Chondrocyte (in vitro differentiated cells): Measurements from ENCODE around the gene FAM110A. TPM values are rescaled to one million over a fixed set of nuclear protein-coding genes. Genes with fewer than 3 reads are reported as not detected.
"Not testable (repeated sequence)": the region's sequence is repeated elsewhere in the genome, so short reads cannot be mapped to it uniquely, and the experiment has no call there.

Experiments used
- DNase-seq: peaks from one replicate; pipeline ENCODE4 v3.0.0; 2021; ENCODE audit warnings: mixed read lengths, low spot score
- H3K27ac Mint-ChIP-seq: one replicate; pipeline ENCODE4 v1.8.0; 2021; ENCODE audit warnings: mild to moderate bottlenecking, moderate library complexity, mixed read lengths; ENCODE audit not compliant: unreplicated experiment
- H3K27me3 Mint-ChIP-seq: 2 replicates; pipeline ENCODE4 v1.8.0; 2021; ENCODE audit warnings: low read depth, mixed read lengths
- H3K36me3 Mint-ChIP-seq: 2 replicates; pipeline ENCODE4 v1.8.0; 2021; ENCODE audit warnings: low read depth, mixed read lengths
- H3K4me1 Mint-ChIP-seq: 2 replicates; pipeline ENCODE4 v1.8.0; 2021; ENCODE audit warnings: low read depth, mild to moderate bottlenecking, mixed read lengths
- H3K4me3 Mint-ChIP-seq: one replicate; pipeline ENCODE4 v1.8.0; 2021; ENCODE audit warnings: mild to moderate bottlenecking, moderate library complexity, mixed read lengths; ENCODE audit not compliant: unreplicated experiment
- H3K9me3 Mint-ChIP-seq: 2 replicates; pipeline ENCODE4 v1.8.0; 2021; ENCODE audit warnings: low read depth, mixed read lengths
- total RNA-seq: library from RNA; stranded (reverse); gene quantifications from 3 replicates; pipeline ENCODE4 v1.2.1, GENCODE V29; 2021
- TF ChIP-seq, protein P1 (sequence below): fragments of 200-600 bp; sonication (generic); IDR thresholded peaks from 2 replicates; pipeline ENCODE4 v1.5.0; 2021; ENCODE audit warnings: antibody characterized with exemption, mild to moderate bottlenecking, moderate library complexity

The FAM110A gene
- total RNA-seq, 1 donor from 2014 or later: 2.6 TPM

DNA sequence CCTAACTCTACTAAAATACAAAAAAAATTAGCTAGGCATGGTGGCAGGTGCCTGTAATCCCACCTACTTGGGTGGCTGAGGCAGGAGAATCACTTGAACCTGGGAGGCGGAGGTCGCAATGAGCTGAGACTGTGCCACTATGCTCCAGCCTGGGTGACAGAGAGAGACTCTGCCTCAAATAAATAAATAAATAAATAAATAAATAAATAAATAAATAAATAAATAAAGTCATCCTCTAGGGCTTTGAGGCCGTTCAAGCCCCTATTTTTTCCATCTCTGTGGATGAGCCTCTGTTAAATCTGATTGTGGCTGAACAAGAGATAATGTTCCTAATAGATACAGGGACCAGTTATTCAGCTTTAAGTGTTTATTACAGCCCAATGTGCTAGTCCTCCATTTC, 31.8 kb upstream of the FAM110A start:
- no peak for DNase-seq
- no peak overlapping the region for H3K27ac Mint-ChIP-seq
- no peaks in the 10 kb centered on the region for H3K36me3 Mint-ChIP-seq
- no peak overlapping the region for H3K4me3 Mint-ChIP-seq
- H3K9me3 Mint-ChIP-seq: peaks cover 14% of the 10 kb centered on the region
- H3K4me1 Mint-ChIP-seq: no peaks in the 10 kb centered on the region
- TF ChIP-seq, protein P1, sequence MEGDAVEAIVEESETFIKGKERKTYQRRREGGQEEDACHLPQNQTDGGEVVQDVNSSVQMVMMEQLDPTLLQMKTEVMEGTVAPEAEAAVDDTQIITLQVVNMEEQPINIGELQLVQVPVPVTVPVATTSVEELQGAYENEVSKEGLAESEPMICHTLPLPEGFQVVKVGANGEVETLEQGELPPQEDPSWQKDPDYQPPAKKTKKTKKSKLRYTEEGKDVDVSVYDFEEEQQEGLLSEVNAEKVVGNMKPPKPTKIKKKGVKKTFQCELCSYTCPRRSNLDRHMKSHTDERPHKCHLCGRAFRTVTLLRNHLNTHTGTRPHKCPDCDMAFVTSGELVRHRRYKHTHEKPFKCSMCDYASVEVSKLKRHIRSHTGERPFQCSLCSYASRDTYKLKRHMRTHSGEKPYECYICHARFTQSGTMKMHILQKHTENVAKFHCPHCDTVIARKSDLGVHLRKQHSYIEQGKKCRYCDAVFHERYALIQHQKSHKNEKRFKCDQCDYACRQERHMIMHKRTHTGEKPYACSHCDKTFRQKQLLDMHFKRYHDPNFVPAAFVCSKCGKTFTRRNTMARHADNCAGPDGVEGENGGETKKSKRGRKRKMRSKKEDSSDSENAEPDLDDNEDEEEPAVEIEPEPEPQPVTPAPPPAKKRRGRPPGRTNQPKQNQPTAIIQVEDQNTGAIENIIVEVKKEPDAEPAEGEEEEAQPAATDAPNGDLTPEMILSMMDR: no peak
- H3K27me3 Mint-ChIP-seq: peaks cover 9% of the 10 kb centered on the region

DNA sequence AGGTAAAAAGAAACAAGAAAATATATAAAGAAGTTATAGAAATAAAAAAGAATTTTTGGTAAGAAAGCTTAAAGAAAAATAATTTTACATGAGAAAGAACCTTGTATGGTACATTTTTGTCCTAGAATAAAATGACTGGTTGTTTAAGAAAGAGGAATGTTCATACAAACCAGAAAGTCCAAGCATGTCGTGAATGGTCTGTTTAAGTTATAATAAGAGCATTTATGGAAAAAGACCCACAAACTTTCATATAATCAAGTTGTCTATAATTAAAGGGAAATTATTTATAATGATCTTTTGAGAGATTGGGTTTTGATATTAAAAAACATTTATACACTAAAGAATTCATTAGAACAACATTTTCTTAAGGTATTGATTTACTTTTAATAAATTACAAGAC, 27.8 kb upstream of the FAM110A start:
- Mint-ChIP-seq H3K36me3 (no peaks in the 10 kb centered on the region), H3K4me1 (no peaks in the 10 kb centered on the region), H3K9me3 (peaks cover 11% of the 10 kb centered on the region), H3K27me3 (peaks cover 11% of the 10 kb centered on the region), H3K4me3 (no peak overlapping the region), H3K27ac (no peak overlapping the region)
- DNase-seq: no peak
- TF ChIP-seq, protein P1: no peak

DNA sequence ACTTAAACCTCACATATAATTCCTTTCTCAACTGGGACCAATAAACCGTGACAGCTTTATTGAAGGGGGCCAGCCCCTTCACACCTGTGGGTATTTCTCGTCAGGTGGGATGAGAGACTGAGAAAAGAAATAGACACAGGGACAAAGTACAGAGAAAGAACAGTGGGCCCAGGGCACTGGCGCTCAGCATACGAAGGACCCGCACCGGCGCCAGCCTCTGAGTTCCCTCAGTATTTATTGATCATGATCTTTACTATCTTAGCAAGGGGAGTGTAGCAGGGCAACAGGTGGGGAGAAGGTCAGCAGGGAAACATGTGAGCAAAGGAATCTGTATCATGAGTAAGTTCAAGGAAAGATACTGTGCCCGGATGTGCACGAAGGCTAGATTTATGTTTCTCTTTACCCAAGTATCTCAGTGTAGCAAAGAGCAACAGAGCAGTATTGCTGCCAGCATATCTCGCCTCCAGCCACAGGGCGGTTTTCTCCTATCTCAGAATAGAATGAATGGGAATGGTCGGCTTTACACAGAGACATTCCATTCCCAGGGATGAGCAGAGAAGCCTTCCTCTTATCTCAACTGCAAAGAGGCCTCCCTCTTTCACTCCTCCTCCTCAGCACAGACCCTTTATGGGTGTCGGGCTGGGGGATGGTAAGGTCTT, 21.6 kb upstream of the FAM110A start:
- not testable (repeated sequence) for H3K4me1 Mint-ChIP-seq, H3K4me3 Mint-ChIP-seq, DNase-seq, H3K9me3 Mint-ChIP-seq, H3K27ac Mint-ChIP-seq, H3K36me3 Mint-ChIP-seq
- H3K27me3 Mint-ChIP-seq: peaks cover 36% of the 10 kb centered on the region

DNA sequence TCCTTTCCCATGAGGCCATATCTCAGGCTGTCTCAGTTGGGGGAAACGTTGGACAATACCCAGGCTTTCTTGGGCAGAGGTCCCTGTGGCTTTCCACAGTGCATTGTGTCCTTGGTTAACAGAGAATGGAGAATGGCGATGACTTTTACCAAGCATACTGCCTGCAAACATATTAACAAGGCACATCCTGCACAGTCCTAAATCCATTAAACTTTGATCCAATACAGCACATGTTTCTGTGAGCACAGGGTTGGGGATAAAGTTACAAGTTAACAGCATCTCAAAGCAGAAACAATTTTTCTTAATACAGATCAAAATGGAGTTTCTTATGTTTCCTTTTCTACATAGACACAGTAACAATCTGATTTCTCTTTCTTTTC, 21.1 kb upstream of the FAM110A start:
- DNase-seq, H3K4me1 Mint-ChIP-seq, H3K4me3 Mint-ChIP-seq, H3K27ac Mint-ChIP-seq, H3K36me3 Mint-ChIP-seq, H3K9me3 Mint-ChIP-seq: not testable (repeated sequence)
- H3K27me3 Mint-ChIP-seq: peaks cover 36% of the 10 kb centered on the region

DNA sequence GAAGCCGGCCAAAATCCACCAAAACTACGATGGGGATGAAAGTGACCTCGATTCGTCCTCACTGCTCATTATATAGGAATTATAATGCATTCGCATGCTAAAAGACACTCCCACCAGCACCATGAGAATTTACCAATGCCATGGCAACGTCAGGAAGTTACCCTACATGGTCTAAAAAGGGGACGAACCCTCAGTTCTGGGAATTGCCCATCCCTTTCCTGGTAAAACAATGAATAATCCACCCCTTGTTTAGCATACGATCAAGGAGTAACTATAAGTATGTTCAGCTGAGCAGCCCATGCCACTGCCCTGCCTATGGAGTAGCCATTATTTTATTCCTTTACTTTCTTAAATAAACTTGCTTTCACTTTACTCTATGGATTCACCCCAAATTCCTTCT, 20.1 kb upstream of the FAM110A start:
- DNase-seq: no peak
- Mint-ChIP-seq H3K27ac (no peak overlapping the region), H3K36me3 (no peaks in the 10 kb centered on the region), H3K4me1 (no peaks in the 10 kb centered on the region), H3K9me3 (no peaks in the 10 kb centered on the region), H3K27me3 (peaks cover 36% of the 10 kb centered on the region), H3K4me3 (no peak overlapping the region)
- TF ChIP-seq, protein P1: no peak

DNA sequence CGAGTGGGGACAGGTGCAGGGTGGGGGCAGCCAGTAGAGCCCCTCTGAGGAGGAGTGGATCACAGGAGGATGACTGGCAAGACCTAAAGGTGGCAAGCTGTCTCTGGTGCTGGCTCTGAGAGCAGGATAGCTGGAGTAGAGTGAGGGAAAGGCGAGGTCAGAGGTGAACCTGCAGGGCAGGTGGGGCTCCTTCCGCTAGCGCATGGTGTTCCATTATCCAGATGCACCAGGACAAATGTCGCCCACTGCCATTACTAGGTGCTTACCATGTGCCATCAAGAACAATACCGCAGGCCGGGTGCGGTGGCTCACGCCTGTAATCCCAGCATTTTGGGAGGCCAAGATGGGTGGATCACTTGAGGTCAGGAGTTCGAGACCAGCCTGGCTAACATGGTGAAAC, 18.3 kb upstream of the FAM110A start:
- no peaks in the 10 kb centered on the region for H3K9me3 Mint-ChIP-seq
- TF ChIP-seq, protein P1: no peak
- H3K27me3 Mint-ChIP-seq: peaks cover 28% of the 10 kb centered on the region
- H3K36me3 Mint-ChIP-seq: no peaks in the 10 kb centered on the region
- no peak overlapping the region for H3K27ac Mint-ChIP-seq
- no peak overlapping the region for H3K4me3 Mint-ChIP-seq
- no peaks in the 10 kb centered on the region for H3K4me1 Mint-ChIP-seq
- no peak for DNase-seq
